ENCODE results near the gene CYP2D6.
"Not testable (repeated sequence)": the region's sequence is repeated elsewhere in the genome, so short reads cannot be mapped to it uniquely, and the experiment has no call there.

The CYP2D6 gene

GRCh38 chr22:42139508-42139907 is 8.9 kb upstream of the CYP2D6 start:
- not testable (repeated sequence) for DNase-seq (ENCODE audit: low read depth); H3K4me3 ChIP-seq (ENCODE audit: control insufficient read depth, low read depth, low read length)

- H3K4me3 ChIP-seq (ENCODE audit: control insufficient read depth, low read depth, low read length): no peak overlapping the region
- no peak for TF ChIP-seq CTCF (conservative IDR thresholded peaks at IDR 0.05; ENCODE audit: control insufficient read depth, insufficient read depth, low read depth, low read length)
- DNase-seq (ENCODE audit: low read depth): no peak
Measured at GRCh38 chr22:42138972-42139371, 8.4 kb upstream of the CYP2D6 start.

- no peak for TF ChIP-seq CTCF (conservative IDR thresholded peaks at IDR 0.05; ENCODE audit: control insufficient read depth, insufficient read depth, low read depth, low read length)
- H3K4me3 ChIP-seq (ENCODE audit: control insufficient read depth, low read depth, low read length): no peak overlapping the region
- no peak for DNase-seq (ENCODE audit: low read depth)
Measured at GRCh38 chr22:42138122-42138770, 7.6 kb upstream of the CYP2D6 start.

- not testable (repeated sequence) for H3K4me3 ChIP-seq (ENCODE audit: control insufficient read depth, low read depth, low read length); DNase-seq (ENCODE audit: low read depth)
Measured at GRCh38 chr22:42135688-42136087, 5.1 kb upstream of the CYP2D6 start.

GRCh38 chr22:42134100-42135020 is 3.8 kb upstream of the CYP2D6 start:
- DNase-seq (ENCODE audit: low read depth): peak; percentile 40
- no peak for TF ChIP-seq CTCF (conservative IDR thresholded peaks at IDR 0.05; ENCODE audit: control insufficient read depth, insufficient read depth, low read depth, low read length)
- no peak overlapping the region for H3K4me3 ChIP-seq (ENCODE audit: control insufficient read depth, low read depth, low read length)

- H3K4me3 ChIP-seq (ENCODE audit: control insufficient read depth, low read depth, low read length): no peak overlapping the region
- TF ChIP-seq CTCF (conservative IDR thresholded peaks at IDR 0.05; ENCODE audit: control insufficient read depth, insufficient read depth, low read depth, low read length): no peak
- DNase-seq (ENCODE audit: low read depth): no peak
Measured at GRCh38 chr22:42132457-42132856, 1.8 kb upstream of the CYP2D6 start.

- TF ChIP-seq CTCF (conservative IDR thresholded peaks at IDR 0.05; ENCODE audit: control insufficient read depth, insufficient read depth, low read depth, low read length): no peak
- DNase-seq (ENCODE audit: low read depth): no peak
Measured at GRCh38 chr22:42131562-42131961, 952 bp upstream of the CYP2D6 start.

GRCh38 chr22:42130182-42130581 is 428 bp downstream of the CYP2D6 start:
- not testable (repeated sequence) for H3K4me3 ChIP-seq (ENCODE audit: control insufficient read depth, low read depth, low read length); DNase-seq (ENCODE audit: low read depth)

More at GRCh38 chr22:42131562-42131961, 952 bp upstream of the CYP2D6 start:
- no peak overlapping the region for H3K4me3 ChIP-seq (ENCODE audit: control insufficient read depth, low read depth, low read length)

GRCh38 chr22:42128776-42129694 is 1.6 kb downstream of the CYP2D6 start:
- not testable (repeated sequence) for DNase-seq (ENCODE audit: low read depth); H3K4me3 ChIP-seq (ENCODE audit: control insufficient read depth, low read depth, low read length)

GRCh38 chr22:42128007-42128406 is 2.6 kb downstream of the CYP2D6 start:
- not testable (repeated sequence) for H3K4me3 ChIP-seq (ENCODE audit: control insufficient read depth, low read depth, low read length); DNase-seq (ENCODE audit: low read depth)

Data from fibroblast of mammary gland (primary cell).